ENCODE results near the gene NAXD.
"Not testable (repeated sequence)": the region's sequence is repeated elsewhere in the genome, so short reads cannot be mapped to it uniquely, and the experiment has no call there.

DNA sequence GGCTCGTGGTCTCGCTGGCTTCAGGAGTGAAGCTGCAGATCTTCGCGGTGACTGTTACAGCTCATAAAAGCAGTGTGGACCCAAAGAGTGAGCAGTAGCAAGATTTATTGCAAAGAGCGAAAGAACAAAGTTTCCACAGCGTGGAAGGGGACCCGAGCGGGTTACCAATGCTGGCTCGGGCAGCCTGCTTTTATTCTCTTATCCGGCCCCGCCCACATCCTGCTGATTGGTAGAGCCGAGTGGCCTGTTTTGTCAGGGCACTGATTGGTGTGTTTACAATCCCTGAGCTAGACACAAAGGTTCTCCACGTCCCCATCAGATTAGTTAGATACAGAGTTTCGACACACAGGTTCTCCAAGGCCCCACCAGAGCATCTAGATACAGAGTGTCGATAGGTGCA is 16.9 kb downstream of the NAXD start:
- TF ChIP-seq CTCF, POLR2A (IDR thresholded peaks at IDR 0.05): not testable (repeated sequence)

Measured in body of pancreas (tissue), 4 donors.